GM12892 (cell line): ENCODE results near the gene TNFRSF12A.

Source experiments
- POLR2A ChIP-seq: IDR thresholded peaks from 2 replicates; pipeline ENCODE4 v1.6.1; 2011; ENCODE audit warnings: low read depth, low read length, control low read depth
- POLR2AphosphoS5 ChIP-seq: IDR thresholded peaks from 2 replicates; pipeline ENCODE4 v1.6.1; 2011; ENCODE audit warnings: low read depth, low read length, control low read depth

- TF ChIP-seq POLR2A (no peak), POLR2AphosphoS5 (no peak)
These were observed 36.4 kb downstream of the TNFRSF12A start for GRCh38 chr16:3056336-3057180.
